ENCODE measurements around the gene CENPU.
A peak's percentile ranks its signal among the peaks of the same experiment; 100 is the strongest.

CENPU gene

GRCh38 chr4:184731056-184731455 lies 2.8 kb downstream of the CENPU start:
- WGBS, result 97% methylated on average over 5 of the region's 6 CpGs

GRCh38 chr4:184729946-184730345 lies 4.0 kb downstream of the CENPU start:
- no peak overlapping the region for H2BK15ac ChIP-seq (ENCODE audit: low read depth, poor library complexity, severe bottlenecking)
- no peak overlapping the region for H3K27ac ChIP-seq (ENCODE audit: low read length, poor library complexity, severe bottlenecking)
- no peak overlapping the region for H3K4me3 ChIP-seq (ENCODE audit: insufficient read depth in 1 of 2, low read depth in 1 of 2, low read length in 2 of 2)
- peaks cover 2 to 5% of the 10 kb centered on the region in 2 experiments for H3K36me3 ChIP-seq (ENCODE audit: control insufficient read depth in 1 of 2, insufficient read depth in 2 of 2, low read depth in 1 of 2, low read length in 2 of 2)
- no peaks in the 10 kb centered on the region for H3K9me3 ChIP-seq (ENCODE audit: control insufficient read depth, low read length)
- no peak overlapping the region for H3K4me2 ChIP-seq (ENCODE audit: low read length, poor library complexity, severe bottlenecking)
- H3K18ac ChIP-seq (ENCODE audit: low read depth in 1 of 2, low read length in 2 of 2), result no peak overlapping the region
- H2BK5ac ChIP-seq (ENCODE audit: low read depth, low read length, poor library complexity, severe bottlenecking), result no peak overlapping the region
- no peak for DNase-seq
- no peak overlapping the region for H3K4ac ChIP-seq (ENCODE audit: low read depth in 1 of 2, low read length in 2 of 2)
- no peak overlapping the region for H3K14ac ChIP-seq (ENCODE audit: low read length in 2 of 2)
- H3K9ac ChIP-seq (ENCODE audit: low read length), result no peak overlapping the region
- H4K91ac ChIP-seq (ENCODE audit: low read length), result no peak overlapping the region
- WGBS, result 98% methylated on average over 5 of the region's 5 CpGs
- peaks cover 20% of the 10 kb centered on the region for H3K79me1 ChIP-seq (replicated peaks; ENCODE audit: low read length, poor library complexity, severe bottlenecking)
- no peak overlapping the region for H2AK5ac ChIP-seq (ENCODE audit: low read length, severe bottlenecking)
- H3K4me1 ChIP-seq (ENCODE audit: control insufficient read depth, insufficient read depth, low read depth, low read length), result peaks cover 5% of the 10 kb centered on the region
- no peak overlapping the region for H3K23ac ChIP-seq (ENCODE audit: low read length in 2 of 2)
- H2BK120ac ChIP-seq (ENCODE audit: low read depth, low read length), result no peak overlapping the region
- peak overlapping the region; percentile 56 for H4K8ac ChIP-seq (ENCODE audit: low read length)
- H3K27me3 ChIP-seq (ENCODE audit: control insufficient read depth in 1 of 2, insufficient read depth in 1 of 2, low read length in 2 of 2), result no peaks in the 10 kb centered on the region
- H2BK12ac ChIP-seq (ENCODE audit: low read length in 2 of 2), result no peak overlapping the region
- H2AFZ ChIP-seq (ENCODE audit: low read depth, low read length), result no peak overlapping the region

More at GRCh38 chr4:184731056-184731455, 2.8 kb downstream of the CENPU start:
- no peaks in the 10 kb centered on the region for H3K27me3 ChIP-seq (ENCODE audit: control insufficient read depth in 1 of 2, insufficient read depth in 1 of 2, low read length in 2 of 2)
- H2BK12ac ChIP-seq (ENCODE audit: low read length in 2 of 2), result no peak overlapping the region
- H2AFZ ChIP-seq (ENCODE audit: low read depth, low read length), result no peak overlapping the region
- no peak overlapping the region for H2BK15ac ChIP-seq (ENCODE audit: low read depth, poor library complexity, severe bottlenecking)
- no peak overlapping the region for H4K8ac ChIP-seq (ENCODE audit: low read length)
- no peak overlapping the region for H3K14ac ChIP-seq (ENCODE audit: low read length in 2 of 2)
- no peaks in the 10 kb centered on the region for H3K9me3 ChIP-seq (ENCODE audit: control insufficient read depth, low read length)
- no peak overlapping the region for H2BK120ac ChIP-seq (ENCODE audit: low read depth, low read length)
- H3K9ac ChIP-seq (ENCODE audit: low read length), result no peak overlapping the region
- H2AK5ac ChIP-seq (ENCODE audit: low read length, severe bottlenecking), result no peak overlapping the region
- H4K91ac ChIP-seq (ENCODE audit: low read length), result no peak overlapping the region
- H3K4me3 ChIP-seq (ENCODE audit: insufficient read depth in 1 of 2, low read depth in 1 of 2, low read length in 2 of 2), result no peak overlapping the region
- peaks cover 2 to 5% of the 10 kb centered on the region in 2 experiments for H3K36me3 ChIP-seq (ENCODE audit: control insufficient read depth in 1 of 2, insufficient read depth in 2 of 2, low read depth in 1 of 2, low read length in 2 of 2)
- H3K4me2 ChIP-seq (ENCODE audit: low read length, poor library complexity, severe bottlenecking), result no peak overlapping the region
- H3K18ac ChIP-seq (ENCODE audit: low read depth in 1 of 2, low read length in 2 of 2), result no peak overlapping the region
- no peak overlapping the region for H3K23ac ChIP-seq (ENCODE audit: low read length in 2 of 2)
- no peak overlapping the region for H3K4ac ChIP-seq (ENCODE audit: low read depth in 1 of 2, low read length in 2 of 2)
- H3K27ac ChIP-seq (ENCODE audit: low read length, poor library complexity, severe bottlenecking), result no peak overlapping the region
- H2BK5ac ChIP-seq (ENCODE audit: low read depth, low read length, poor library complexity, severe bottlenecking), result no peak overlapping the region
- H3K4me1 ChIP-seq (ENCODE audit: control insufficient read depth, insufficient read depth, low read depth, low read length), result peaks cover 5% of the 10 kb centered on the region
- DNase-seq, result no peak
- H3K79me1 ChIP-seq (replicated peaks; ENCODE audit: low read length, poor library complexity, severe bottlenecking), result peaks cover 18% of the 10 kb centered on the region

- no peak for DNase-seq
- H3K14ac ChIP-seq (ENCODE audit: low read length in 2 of 2), result no peak overlapping the region
- no peaks in the 10 kb centered on the region for H3K9me3 ChIP-seq (ENCODE audit: control insufficient read depth, low read length)
- H2BK120ac ChIP-seq (ENCODE audit: low read depth, low read length), result no peak overlapping the region
- H2AK5ac ChIP-seq (ENCODE audit: low read length, severe bottlenecking), result no peak overlapping the region
- H3K27me3 ChIP-seq (ENCODE audit: control insufficient read depth in 1 of 2, insufficient read depth in 1 of 2, low read length in 2 of 2), result no peaks in the 10 kb centered on the region
- H3K18ac ChIP-seq (ENCODE audit: low read depth in 1 of 2, low read length in 2 of 2), result no peak overlapping the region
- peaks cover 20% of the 10 kb centered on the region for H3K79me1 ChIP-seq (replicated peaks; ENCODE audit: low read length, poor library complexity, severe bottlenecking)
- H3K4me3 ChIP-seq (ENCODE audit: insufficient read depth in 1 of 2, low read depth in 1 of 2, low read length in 2 of 2), result no peak overlapping the region
- H4K8ac ChIP-seq (ENCODE audit: low read length), result no peak overlapping the region
- H2BK12ac ChIP-seq (ENCODE audit: low read length in 2 of 2), result no peak overlapping the region
- peaks cover 2 to 5% of the 10 kb centered on the region in 2 experiments for H3K36me3 ChIP-seq (ENCODE audit: control insufficient read depth in 1 of 2, insufficient read depth in 2 of 2, low read depth in 1 of 2, low read length in 2 of 2)
- no peak overlapping the region for H2AFZ ChIP-seq (ENCODE audit: low read depth, low read length)
- H3K9ac ChIP-seq (ENCODE audit: low read length), result no peak overlapping the region
- WGBS, result 100% methylated on average over 2 of the region's 2 CpGs
- H2BK5ac ChIP-seq (ENCODE audit: low read depth, low read length, poor library complexity, severe bottlenecking), result no peak overlapping the region
- H2BK15ac ChIP-seq (ENCODE audit: low read depth, poor library complexity, severe bottlenecking), result no peak overlapping the region
- no peak overlapping the region for H3K4me2 ChIP-seq (ENCODE audit: low read length, poor library complexity, severe bottlenecking)
- no peak overlapping the region for H3K23ac ChIP-seq (ENCODE audit: low read length in 2 of 2)
- H3K27ac ChIP-seq (ENCODE audit: low read length, poor library complexity, severe bottlenecking), result no peak overlapping the region
- H3K4me1 ChIP-seq (ENCODE audit: control insufficient read depth, insufficient read depth, low read depth, low read length), result peaks cover 5% of the 10 kb centered on the region
- no peak overlapping the region for H3K4ac ChIP-seq (ENCODE audit: low read depth in 1 of 2, low read length in 2 of 2)
- H4K91ac ChIP-seq (ENCODE audit: low read length), result no peak overlapping the region
These were observed 5.0 kb downstream of the CENPU start for GRCh38 chr4:184728858-184729257.

- H3K9me3 ChIP-seq (ENCODE audit: control insufficient read depth, low read length), result no peaks in the 10 kb centered on the region
- H3K23ac ChIP-seq (ENCODE audit: low read length in 2 of 2), result no peak overlapping the region
- no peak overlapping the region for H3K27ac ChIP-seq (ENCODE audit: low read length, poor library complexity, severe bottlenecking)
- H2BK12ac ChIP-seq (ENCODE audit: low read length in 2 of 2), result no peak overlapping the region
- H3K9ac ChIP-seq (ENCODE audit: low read length), result no peak overlapping the region
- H4K91ac ChIP-seq (ENCODE audit: low read length), result no peak overlapping the region
- H2AK5ac ChIP-seq (ENCODE audit: low read length, severe bottlenecking), result no peak overlapping the region
- no peaks in the 10 kb centered on the region for H3K27me3 ChIP-seq (ENCODE audit: control insufficient read depth in 1 of 2, insufficient read depth in 1 of 2, low read length in 2 of 2)
- no peak overlapping the region for H3K14ac ChIP-seq (ENCODE audit: low read length in 2 of 2)
- no peak overlapping the region for H2BK15ac ChIP-seq (ENCODE audit: low read depth, poor library complexity, severe bottlenecking)
- H2BK120ac ChIP-seq (ENCODE audit: low read depth, low read length), result no peak overlapping the region
- peaks cover 18% of the 10 kb centered on the region for H3K79me1 ChIP-seq (replicated peaks; ENCODE audit: low read length, poor library complexity, severe bottlenecking)
- H3K4me3 ChIP-seq (ENCODE audit: insufficient read depth in 1 of 2, low read depth in 1 of 2, low read length in 2 of 2), result no peak overlapping the region
- 100% methylated on average over 3 of the region's 3 CpGs for WGBS
- no peak overlapping the region for H3K4ac ChIP-seq (ENCODE audit: low read depth in 1 of 2, low read length in 2 of 2)
- peaks cover 2% of the 10 kb centered on the region for H3K4me1 ChIP-seq (ENCODE audit: control insufficient read depth, insufficient read depth, low read depth, low read length)
- H3K4me2 ChIP-seq (ENCODE audit: low read length, poor library complexity, severe bottlenecking), result no peak overlapping the region
- H3K36me3 ChIP-seq (ENCODE audit: control insufficient read depth in 1 of 2, insufficient read depth in 2 of 2, low read depth in 1 of 2, low read length in 2 of 2), result peaks cover 2 to 7% of the 10 kb centered on the region in 2 experiments
- no peak overlapping the region for H4K8ac ChIP-seq (ENCODE audit: low read length)
- no peak overlapping the region for H3K18ac ChIP-seq (ENCODE audit: low read depth in 1 of 2, low read length in 2 of 2)
- no peak for DNase-seq
- no peak overlapping the region for H2BK5ac ChIP-seq (ENCODE audit: low read depth, low read length, poor library complexity, severe bottlenecking)
- H2AFZ ChIP-seq (ENCODE audit: low read depth, low read length), result no peak overlapping the region
These were observed 6.5 kb downstream of the CENPU start for GRCh38 chr4:184727430-184727829.
